Endodermal cell (in vitro differentiated cells): ENCODE data around the gene EPHB1. TPM values are rescaled to one million over a fixed set of nuclear protein-coding genes. Genes with fewer than 3 reads are reported as not detected.

Experiments
- DNase-seq: peaks from one replicate; pipeline ENCODE4 v3.0.0-alpha.2; 2017
- H3K27ac ChIP-seq: 2 replicates; pipeline ENCODE4 v1.5.1; 2013; ENCODE audit warnings: mild to moderate bottlenecking, low read depth, low read length, moderate library complexity
- H3K27me3 ChIP-seq: 2 replicates; pipeline ENCODE4 v1.6.1; 2013; ENCODE audit warnings: mild to moderate bottlenecking, low read length, moderate library complexity; ENCODE audit not compliant: insufficient read depth, control insufficient read depth, poor library complexity, severe bottlenecking
- H3K36me3 ChIP-seq: 2 replicates; pipeline ENCODE4 v1.7.0; 2013; ENCODE audit warnings: mild to moderate bottlenecking, low read length, moderate library complexity; ENCODE audit not compliant: control insufficient read depth, insufficient read depth
- H3K4me1 ChIP-seq: one replicate; pipeline ENCODE4 v1.7.0; 2013; ENCODE audit warnings: low read length; ENCODE audit not compliant: control insufficient read depth, insufficient read depth
- H3K4me3 ChIP-seq: 2 replicates; pipeline ENCODE4 v1.5.1; 2013; ENCODE audit warnings: mild to moderate bottlenecking, low read length, moderate library complexity
- H3K9ac ChIP-seq: 2 replicates; pipeline ENCODE4 v1.6.1; 2013; ENCODE audit warnings: mild to moderate bottlenecking, low read length, moderate library complexity; ENCODE audit not compliant: poor library complexity, severe bottlenecking; ENCODE audit errors: extremely low read depth
- H3K9me3 ChIP-seq: 2 replicates; pipeline ENCODE4 v1.6.1; 2013; ENCODE audit warnings: mild to moderate bottlenecking, low read length, moderate library complexity; ENCODE audit not compliant: control insufficient read depth
- H3K27ac Mint-ChIP-seq: 2 replicates; pipeline ENCODE4 v1.8.0; 2020; ENCODE audit warnings: mixed read lengths
- H3K27me3 Mint-ChIP-seq: 2 replicates; pipeline ENCODE4 v1.8.0; 2021; ENCODE audit warnings: mild to moderate bottlenecking, mixed read lengths; ENCODE audit not compliant: insufficient read depth
- H3K36me3 Mint-ChIP-seq: 2 replicates; pipeline ENCODE4 v1.8.0; 2020; ENCODE audit warnings: low read depth, mixed read lengths
- H3K4me1 Mint-ChIP-seq: 2 replicates; pipeline ENCODE4 v1.8.0; 2020; ENCODE audit warnings: mixed read lengths
- H3K4me3 Mint-ChIP-seq: 2 replicates; pipeline ENCODE4 v1.8.0; 2020; ENCODE audit warnings: mild to moderate bottlenecking, moderate library complexity, mixed read lengths
- H3K9me3 Mint-ChIP-seq: 2 replicates; pipeline ENCODE4 v1.8.0; 2020; ENCODE audit warnings: mild to moderate bottlenecking, mixed read lengths
- WGBS, 2 experiments: methylation state at CpG; one replicate each; pipeline versions ENCODE4 v1.1.5 to v1.1.7; 2013; ENCODE audit warnings: missing lambda C conversion rate in 2 of 2, mixed read lengths in 1 of 2; ENCODE audit not compliant: insufficient coverage in 1 of 2, insufficient read length in 1 of 2; 5-methylcytosine and 5-hydroxymethylcytosine counted together
- total RNA-seq, 2 donors: library from RNA; stranded (reverse); fragmentation: NEBNext Ultra II Directional in 1 of 2; extraction: Animal tissue kit (Norgen Biotek cat#: 25700) in 1 of 2; gene quantifications; 2 replicates in 1 of 2; 3 replicates in 1 of 2; pipeline ENCODE4 v1.2.1, GENCODE V29; 2021
- TF ChIP-seq, protein P1 (sequence below): fragments of 200-600 bp; sonication (generic); conservative IDR thresholded peaks from 2 replicates; pipeline ENCODE4 v1.5.0; 2021; ENCODE audit warnings: antibody characterized with exemption, mild to moderate bottlenecking

EPHB1 gene
- total RNA-seq, 2 donors from 2014 or later = 2.9 to 3.6 TPM

DNA sequence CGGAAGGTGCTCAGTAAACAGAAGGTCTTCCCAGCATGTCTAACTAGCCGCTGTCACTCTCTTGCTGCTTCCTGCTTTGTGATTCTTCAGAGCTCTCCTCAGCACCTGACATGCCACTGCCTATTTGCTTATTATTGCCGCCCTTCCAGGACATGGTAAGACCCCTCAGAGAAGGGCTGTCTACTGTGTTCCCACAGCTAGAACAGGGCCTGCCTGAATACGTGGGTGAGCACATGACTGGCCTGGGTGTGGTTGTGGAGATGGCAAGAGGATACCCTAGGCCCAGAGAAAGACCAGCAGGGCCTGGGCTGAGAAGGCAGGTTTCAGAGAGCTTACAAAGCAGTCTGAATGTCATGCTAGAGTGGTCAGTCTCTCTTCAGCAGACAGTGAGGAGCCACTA lies 2.4 kb upstream of the EPHB1 start:
- no peaks in the 10 kb centered on the region for H3K9me3 Mint-ChIP-seq

DNA sequence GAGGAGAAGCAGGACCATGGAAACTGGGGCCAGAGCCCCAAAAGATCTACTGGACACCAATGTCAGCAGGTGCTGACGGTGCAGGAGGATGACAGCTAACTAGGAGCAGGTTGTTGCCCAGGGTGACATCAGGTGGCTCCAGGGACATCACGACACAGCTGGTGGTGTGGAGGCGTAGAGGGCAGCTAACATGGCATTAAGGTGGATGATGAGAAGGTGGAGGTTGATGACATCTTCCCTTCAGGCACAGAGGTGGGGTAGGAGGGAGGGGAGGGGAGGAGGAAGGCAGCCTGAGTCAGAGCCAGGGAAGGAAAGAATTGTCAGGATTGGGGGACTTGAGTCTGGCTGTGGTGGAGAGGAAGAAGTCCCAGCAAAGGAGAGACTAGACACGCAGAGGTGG lies 1.5 kb upstream of the EPHB1 start:
- peaks cover 93% of the 10 kb centered on the region for H3K27me3 Mint-ChIP-seq
- Histone ChIP-seq H3K4me3 (no peak overlapping the region), H3K36me3 (no peaks in the 10 kb centered on the region), H3K27me3 (peaks cover 98% of the 10 kb centered on the region), H3K27ac (no peak overlapping the region), H3K9ac (no peak overlapping the region), H3K4me1 (no peaks in the 10 kb centered on the region), H3K9me3 (no peaks in the 10 kb centered on the region)
- no peaks in the 10 kb centered on the region for H3K36me3 Mint-ChIP-seq
- H3K27ac Mint-ChIP-seq = no peak overlapping the region
- TF ChIP-seq, protein P1, sequence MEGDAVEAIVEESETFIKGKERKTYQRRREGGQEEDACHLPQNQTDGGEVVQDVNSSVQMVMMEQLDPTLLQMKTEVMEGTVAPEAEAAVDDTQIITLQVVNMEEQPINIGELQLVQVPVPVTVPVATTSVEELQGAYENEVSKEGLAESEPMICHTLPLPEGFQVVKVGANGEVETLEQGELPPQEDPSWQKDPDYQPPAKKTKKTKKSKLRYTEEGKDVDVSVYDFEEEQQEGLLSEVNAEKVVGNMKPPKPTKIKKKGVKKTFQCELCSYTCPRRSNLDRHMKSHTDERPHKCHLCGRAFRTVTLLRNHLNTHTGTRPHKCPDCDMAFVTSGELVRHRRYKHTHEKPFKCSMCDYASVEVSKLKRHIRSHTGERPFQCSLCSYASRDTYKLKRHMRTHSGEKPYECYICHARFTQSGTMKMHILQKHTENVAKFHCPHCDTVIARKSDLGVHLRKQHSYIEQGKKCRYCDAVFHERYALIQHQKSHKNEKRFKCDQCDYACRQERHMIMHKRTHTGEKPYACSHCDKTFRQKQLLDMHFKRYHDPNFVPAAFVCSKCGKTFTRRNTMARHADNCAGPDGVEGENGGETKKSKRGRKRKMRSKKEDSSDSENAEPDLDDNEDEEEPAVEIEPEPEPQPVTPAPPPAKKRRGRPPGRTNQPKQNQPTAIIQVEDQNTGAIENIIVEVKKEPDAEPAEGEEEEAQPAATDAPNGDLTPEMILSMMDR = no peak
- H3K9me3 Mint-ChIP-seq = no peaks in the 10 kb centered on the region
- H3K4me1 Mint-ChIP-seq = peaks cover 11% of the 10 kb centered on the region
- DNase-seq = no peak
- WGBS, 2 experiments = 80% methylated on average over 2 to 4 of the region's 4 CpGs
- no peak overlapping the region for H3K4me3 Mint-ChIP-seq

More for the DNA sequence above, 2.4 kb upstream of the EPHB1 start:
- Histone ChIP-seq H3K9me3 (no peaks in the 10 kb centered on the region), H3K4me1 (no peaks in the 10 kb centered on the region), H3K36me3 (no peaks in the 10 kb centered on the region), H3K27ac (no peak overlapping the region), H3K4me3 (no peak overlapping the region), H3K27me3 (peaks cover 93% of the 10 kb centered on the region), H3K9ac (no peak overlapping the region)
- TF ChIP-seq, protein P1 = no peak
- no peak overlapping the region for H3K4me3 Mint-ChIP-seq
- DNase-seq = no peak
- H3K36me3 Mint-ChIP-seq = no peaks in the 10 kb centered on the region
- 67 to 88% methylated on average over 1 to 4 of the region's 4 CpGs for WGBS, 2 experiments
- peaks cover 87% of the 10 kb centered on the region for H3K27me3 Mint-ChIP-seq
- no peak overlapping the region for H3K27ac Mint-ChIP-seq
- peaks cover 10% of the 10 kb centered on the region for H3K4me1 Mint-ChIP-seq

DNA sequence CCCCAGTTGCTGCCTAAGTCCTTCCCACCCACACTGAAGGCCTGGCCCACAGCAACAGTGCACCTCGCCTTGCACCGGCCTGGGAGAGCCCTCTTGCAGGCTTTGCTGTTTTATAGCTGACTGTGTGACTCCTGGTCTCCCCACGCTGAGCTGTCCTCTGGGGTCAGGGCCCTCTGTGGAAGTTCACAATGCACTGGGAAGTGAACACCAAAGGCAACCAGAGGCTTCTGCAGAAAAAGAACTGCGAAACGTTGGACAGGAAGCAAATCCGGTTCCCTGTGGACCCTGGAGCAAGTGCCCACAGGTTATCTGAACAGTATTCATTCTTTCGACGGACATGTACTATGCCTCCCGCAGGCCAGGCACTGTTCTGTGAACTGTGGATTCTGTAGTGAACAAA lies 737 bp upstream of the EPHB1 start:
- no peak for DNase-seq
- H3K9me3 ChIP-seq = no peaks in the 10 kb centered on the region
- no peak overlapping the region for H3K27ac ChIP-seq
- no peak overlapping the region for H3K4me3 ChIP-seq
- TF ChIP-seq, protein P1 = no peak
- Mint-ChIP-seq H3K36me3 (no peaks in the 10 kb centered on the region), H3K4me1 (peaks cover 11% of the 10 kb centered on the region), H3K4me3 (no peak overlapping the region), H3K27me3 (peaks cover 94% of the 10 kb centered on the region), H3K27ac (no peak overlapping the region), H3K9me3 (no peaks in the 10 kb centered on the region)
- H3K9ac ChIP-seq = no peak overlapping the region
- WGBS, 2 experiments = 82 to 85% methylated on average over 7 to 9 of the region's 9 CpGs
- peaks cover 98% of the 10 kb centered on the region for H3K27me3 ChIP-seq
- H3K4me1 ChIP-seq = no peaks in the 10 kb centered on the region
- H3K36me3 ChIP-seq = no peaks in the 10 kb centered on the region
